ENCODE measurements around the gene TENM3. TPM values are rescaled to one million over a fixed set of nuclear protein-coding genes. Genes with fewer than 3 reads are reported as not detected.
"Not testable (repeated sequence)": the region's sequence is repeated elsewhere in the genome, so short reads cannot be mapped to it uniquely, and the experiment has no call there.

TENM3 gene
- 19.5 TPM for polyA plus RNA-seq (ENCODE audit: insufficient read length)
- long read RNA-seq, donor 1, partial matches to known transcripts: 8 of 8 reads
- long read RNA-seq, donor 1, other reads (novel, unspliced or antisense): 0 of 8 reads
- long read RNA-seq, donor 2, partial matches to known transcripts: 0 of 1 reads
- long read RNA-seq, donor 2, other reads (novel, unspliced or antisense): 0 of 1 reads
- long read RNA-seq, donor 3: 0 reads
- long read RNA-seq, donor 4: 0 reads
- long read RNA-seq, donor 5, partial matches to known transcripts: 10 of 11 reads
- long read RNA-seq, donor 5, other reads (novel, unspliced or antisense): 0 of 11 reads
- long read RNA-seq, donor 6, partial matches to known transcripts: 0 of 3 reads
- long read RNA-seq, donor 6, other reads (novel, unspliced or antisense): 0 of 3 reads
- long read RNA-seq, donor 7, partial matches to known transcripts: 0 of 1 reads
- long read RNA-seq, donor 7, other reads (novel, unspliced or antisense): 0 of 1 reads
- long read RNA-seq, donor 8: 0 reads

GRCh38 chr4:182243204-182243603, at the start of gene TENM3:
TSS of gene TENM3 (plus strand) at chr4:182243402. CDS start at chr4:182324021, 80,619 bp downstream.
- DNase-seq: not testable (repeated sequence)

- no peak for DNase-seq
Measured at GRCh38 chr4:182194091-182194824, 48.9 kb upstream of the TENM3 start.

DNA sequence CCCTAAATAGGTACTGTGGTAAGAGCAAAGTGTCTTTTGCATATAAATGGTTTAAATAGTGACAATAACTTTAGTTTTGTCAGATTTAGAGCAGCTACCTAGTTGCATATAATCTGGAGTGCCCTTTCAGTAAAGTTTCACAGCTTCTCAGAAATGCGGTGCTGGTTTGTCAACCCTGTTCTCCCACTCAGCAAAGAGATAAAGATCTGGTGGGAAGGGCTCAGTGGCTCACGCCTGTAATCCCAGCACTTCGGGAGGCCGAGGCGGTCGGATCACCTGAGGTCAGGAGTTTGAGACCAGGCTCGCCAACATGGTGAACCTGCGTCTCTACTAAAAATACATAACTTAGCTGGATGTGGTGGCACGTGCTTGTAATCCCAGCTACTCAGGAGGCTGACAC, 45.6 kb upstream of the TENM3 start:
- no peak for DNase-seq

- DNase-seq: no peak
Measured at GRCh38 chr4:182201871-182202270, 41.3 kb upstream of the TENM3 start.

DNA sequence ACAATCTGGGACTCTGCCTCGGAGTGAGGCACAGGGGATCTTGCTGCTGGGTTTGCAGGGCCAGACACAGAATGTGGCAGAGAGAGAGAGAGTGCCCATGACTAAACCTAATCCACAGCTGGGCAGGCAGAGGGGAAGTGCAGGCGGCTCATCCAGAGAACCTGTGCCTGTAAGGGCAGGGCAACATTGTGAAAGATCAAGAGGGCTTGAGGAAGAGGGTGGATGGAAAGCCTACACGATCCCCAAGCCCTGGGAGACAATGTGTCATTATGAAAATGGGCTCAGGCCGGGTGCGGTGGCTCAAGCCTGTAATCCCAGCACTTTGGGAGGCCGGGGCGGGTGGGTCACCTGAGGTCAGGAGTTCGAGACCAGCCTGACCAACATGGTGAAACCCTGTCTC, 40.6 kb upstream of the TENM3 start:
- no peak for DNase-seq

DNA sequence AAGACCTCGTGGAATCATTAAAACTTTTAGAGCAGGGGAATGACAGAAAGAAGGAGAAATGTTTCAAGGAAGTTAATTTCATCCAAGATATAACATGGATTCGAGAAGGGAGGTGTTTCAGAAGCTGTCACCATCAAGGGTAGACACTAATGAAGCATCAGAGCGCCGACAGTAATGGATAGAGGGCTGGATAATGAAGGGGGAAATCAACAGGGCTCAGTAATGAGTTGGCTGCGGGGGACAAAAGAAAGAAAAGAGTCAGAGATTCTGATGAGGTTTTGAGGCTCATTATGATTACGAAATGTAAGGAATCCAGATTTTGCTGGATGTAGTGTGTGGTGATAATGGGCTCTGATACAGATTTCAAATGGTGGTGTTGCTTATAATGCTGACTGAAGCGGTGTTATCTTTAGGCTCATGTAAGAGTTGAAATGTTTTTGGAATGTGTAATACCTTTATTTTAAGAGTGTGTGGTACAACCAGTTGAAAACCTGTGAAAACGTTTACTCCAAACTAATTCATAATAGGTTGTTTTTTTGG, 39.3 kb upstream of the TENM3 start:
- DNase-seq: no peak

- no peak for DNase-seq
Measured at GRCh38 chr4:182205306-182205705, 37.9 kb upstream of the TENM3 start.

- no peak for DNase-seq
Measured at GRCh38 chr4:182206266-182206665, 36.9 kb upstream of the TENM3 start.

DNA sequence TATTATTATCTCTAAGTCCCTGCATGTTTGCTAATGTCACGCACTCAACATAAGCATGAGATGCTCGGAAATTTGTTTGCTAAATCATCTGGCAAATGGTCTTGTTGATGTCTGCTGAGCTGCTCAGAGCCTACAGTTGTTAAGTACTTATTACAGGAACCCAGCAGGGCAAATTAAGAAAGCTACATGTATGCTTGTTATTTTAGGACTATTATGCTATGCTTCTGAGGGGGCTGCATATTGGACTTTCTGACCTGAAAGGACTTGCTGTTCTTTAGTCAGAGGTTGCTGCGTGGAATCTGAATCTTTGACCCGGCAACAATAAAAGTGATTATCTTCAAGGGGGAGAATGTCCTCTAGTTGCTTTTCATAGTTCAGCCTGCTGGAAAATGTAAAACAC, 36.3 kb upstream of the TENM3 start:
- no peak for DNase-seq

DNA sequence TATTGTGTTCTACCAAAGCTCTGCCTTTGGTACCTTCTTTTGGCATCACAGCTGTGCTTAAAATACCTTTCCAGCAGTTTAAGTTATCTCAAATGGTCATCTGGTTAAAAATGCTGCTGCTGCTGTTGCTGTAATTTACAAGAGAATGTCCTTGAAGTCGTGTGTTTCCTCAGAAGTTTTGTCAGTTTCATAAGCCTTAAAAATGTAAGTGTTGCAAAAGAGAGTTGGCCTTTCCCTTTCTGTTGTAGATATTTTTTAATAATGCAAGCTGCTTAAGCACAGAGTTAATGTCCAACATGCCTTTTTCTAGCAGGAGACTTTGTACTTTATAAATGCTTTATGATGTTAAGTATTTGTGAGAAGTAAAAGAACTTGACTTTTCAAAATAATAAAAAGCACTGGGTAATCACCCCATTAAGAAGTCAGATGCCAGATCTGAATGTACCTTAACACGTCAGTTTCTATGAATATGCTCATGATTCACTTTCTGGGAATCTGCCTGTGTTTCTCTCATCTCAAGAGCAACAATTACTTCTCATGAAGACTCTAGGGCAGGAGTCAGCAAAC, 35.3 kb upstream of the TENM3 start:
- DNase-seq: no peak

DNA sequence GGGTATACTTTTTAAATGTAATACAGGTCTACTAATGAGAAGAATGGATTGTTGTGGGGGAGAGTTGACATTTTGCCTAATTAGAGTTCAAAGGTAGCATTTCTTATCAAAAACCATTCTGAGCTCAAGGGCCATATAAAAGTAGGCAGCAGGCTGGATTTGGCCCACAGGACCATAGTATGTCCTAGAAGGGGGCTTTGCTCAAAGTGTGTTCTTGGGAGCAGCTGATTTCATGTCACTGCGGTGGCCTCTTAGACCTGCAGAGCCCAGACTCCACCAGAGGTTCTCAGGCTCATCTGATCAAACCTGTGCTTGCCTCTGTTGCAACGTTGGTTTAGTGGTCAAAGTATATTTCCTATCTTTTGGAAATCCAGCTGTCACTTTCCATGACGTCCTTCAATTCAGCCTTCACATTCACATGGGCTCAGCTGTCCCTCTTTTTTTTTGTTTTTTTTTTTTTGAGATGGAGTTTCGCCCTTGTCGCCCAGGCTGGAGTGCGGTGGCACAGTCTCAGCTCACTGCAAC, 34.6 kb upstream of the TENM3 start:
- DNase-seq: no peak

GRCh38 chr4:182212211-182212761, 30.9 kb upstream of the TENM3 start:
- DNase-seq: no peak

GRCh38 chr4:182213004-182213403, 30.2 kb upstream of the TENM3 start:
- DNase-seq: no peak

DNA sequence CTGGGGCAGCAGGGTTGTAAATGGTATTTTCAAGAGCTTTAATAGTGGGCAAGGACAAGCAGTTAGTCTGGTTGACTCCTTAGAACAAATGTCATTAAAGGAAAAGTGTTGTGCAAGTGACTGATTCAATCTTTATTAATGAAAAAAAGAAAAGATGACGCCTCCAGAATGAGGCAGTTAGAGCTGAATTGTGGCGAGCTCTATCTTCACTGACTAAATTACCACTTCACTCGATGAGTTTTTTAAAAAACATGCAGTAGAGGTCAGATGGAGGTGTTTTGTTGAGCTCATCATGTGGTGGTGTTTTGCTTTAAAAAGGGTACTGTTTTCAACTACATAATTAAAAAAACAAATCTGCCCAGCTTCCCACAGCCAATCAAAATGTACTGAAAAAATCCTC, 28.1 kb upstream of the TENM3 start:
- DNase-seq: no peak

- no peak for DNase-seq
Measured at GRCh38 chr4:182216005-182216404, 27.2 kb upstream of the TENM3 start.

DNA sequence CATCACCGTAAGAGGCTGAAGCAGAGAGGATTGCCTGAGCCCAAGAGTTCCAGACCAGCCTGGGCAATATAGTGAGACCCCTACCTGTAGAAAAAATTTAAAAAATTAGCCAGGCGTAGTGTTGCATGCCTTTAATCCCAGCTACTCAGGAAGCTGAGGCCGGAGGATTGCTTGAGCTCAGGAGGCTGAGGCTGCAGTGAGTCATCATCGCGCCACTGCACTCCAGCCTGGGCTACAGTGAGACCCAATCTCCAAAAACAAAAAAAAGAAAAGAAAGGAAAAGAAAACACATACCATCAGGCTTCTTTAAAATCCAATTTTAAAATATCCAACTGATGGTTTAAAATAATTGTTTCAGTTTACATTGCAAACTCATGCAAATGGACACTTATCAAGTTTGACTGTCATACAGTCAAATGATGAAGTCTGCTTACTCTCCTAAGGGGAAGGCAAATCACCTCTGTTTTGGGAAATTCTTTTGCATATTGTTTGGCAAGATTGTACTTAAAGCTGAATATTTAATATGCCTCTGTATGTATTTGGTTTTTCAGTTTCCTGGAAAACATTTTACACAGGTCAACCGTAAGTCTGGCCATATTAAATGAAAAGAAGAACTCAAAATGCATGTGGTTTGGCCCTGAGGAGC, 23.7 kb upstream of the TENM3 start:
- no peak for DNase-seq

- no peak for DNase-seq
Measured at GRCh38 chr4:182221987-182222386, 21.2 kb upstream of the TENM3 start.

DNA sequence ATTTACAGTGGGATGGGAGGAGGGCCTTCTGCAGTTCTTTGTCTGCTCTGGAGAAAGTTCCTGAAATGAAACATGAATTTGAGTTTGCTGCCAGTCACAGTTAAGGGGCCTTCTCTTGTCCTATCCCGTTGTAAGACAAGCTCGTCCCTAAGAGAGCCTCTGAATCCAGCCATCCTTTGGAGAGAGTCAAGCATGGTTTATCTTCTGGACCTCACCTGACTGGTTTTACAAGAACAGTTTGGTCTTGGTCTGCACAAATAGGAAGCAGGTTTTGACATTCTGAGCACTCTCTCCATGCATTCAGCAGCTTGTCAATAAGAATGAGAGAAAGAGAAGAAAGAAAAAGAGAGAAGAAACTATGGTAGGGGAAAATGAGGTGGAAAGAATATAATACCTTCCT, 20.4 kb upstream of the TENM3 start:
- no peak for DNase-seq

DNA sequence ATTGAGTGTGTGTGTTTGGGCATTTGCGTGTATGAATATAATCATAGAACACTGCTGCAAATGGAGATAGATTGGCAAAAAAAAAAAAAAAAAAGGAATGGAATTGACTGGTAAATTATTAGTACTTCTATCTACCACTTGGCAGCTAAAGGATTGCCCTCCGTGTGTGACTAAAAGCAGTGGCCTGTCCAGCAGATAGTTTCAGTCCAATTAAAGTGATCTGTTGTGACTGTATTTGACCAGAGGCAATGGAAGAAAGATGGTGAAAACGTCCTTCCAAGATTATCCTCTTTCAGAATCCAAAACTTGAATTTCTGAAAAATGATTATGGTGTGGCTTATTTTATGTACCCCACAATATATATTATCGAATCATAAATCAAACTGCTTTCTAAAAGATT, 19.5 kb upstream of the TENM3 start:
- no peak for DNase-seq

DNA sequence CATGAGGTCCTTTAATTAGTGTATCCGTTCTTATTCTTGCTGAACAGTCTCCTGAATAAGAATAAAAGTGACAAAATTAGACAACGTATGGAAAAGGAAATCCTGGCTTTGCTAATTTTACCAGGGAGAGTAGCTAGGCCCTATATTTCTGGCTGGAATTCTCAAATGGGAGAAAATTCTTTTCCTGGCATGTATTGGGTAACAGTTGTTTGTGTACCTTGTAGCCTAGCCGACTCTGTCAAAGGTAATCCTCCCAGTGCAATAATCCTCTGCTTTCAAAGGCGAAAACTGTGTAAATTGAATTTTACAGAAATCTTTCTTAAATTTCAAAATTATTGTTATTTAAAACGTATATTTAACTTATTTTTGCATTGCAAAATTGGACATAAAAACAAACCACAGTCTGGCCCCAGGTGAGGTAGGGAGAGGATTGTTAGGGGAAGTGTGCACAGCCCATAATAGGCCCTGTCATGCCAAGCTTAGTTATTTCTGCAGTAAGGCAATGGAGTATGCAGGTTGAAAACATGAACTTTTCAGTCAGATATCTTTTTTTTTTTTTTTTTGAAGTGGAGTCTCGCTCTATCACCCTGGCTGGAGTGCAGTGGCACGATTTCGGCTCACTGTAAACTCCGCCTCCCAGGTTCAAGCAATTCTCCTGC, 18.9 kb upstream of the TENM3 start:
- no peak for DNase-seq

DNA sequence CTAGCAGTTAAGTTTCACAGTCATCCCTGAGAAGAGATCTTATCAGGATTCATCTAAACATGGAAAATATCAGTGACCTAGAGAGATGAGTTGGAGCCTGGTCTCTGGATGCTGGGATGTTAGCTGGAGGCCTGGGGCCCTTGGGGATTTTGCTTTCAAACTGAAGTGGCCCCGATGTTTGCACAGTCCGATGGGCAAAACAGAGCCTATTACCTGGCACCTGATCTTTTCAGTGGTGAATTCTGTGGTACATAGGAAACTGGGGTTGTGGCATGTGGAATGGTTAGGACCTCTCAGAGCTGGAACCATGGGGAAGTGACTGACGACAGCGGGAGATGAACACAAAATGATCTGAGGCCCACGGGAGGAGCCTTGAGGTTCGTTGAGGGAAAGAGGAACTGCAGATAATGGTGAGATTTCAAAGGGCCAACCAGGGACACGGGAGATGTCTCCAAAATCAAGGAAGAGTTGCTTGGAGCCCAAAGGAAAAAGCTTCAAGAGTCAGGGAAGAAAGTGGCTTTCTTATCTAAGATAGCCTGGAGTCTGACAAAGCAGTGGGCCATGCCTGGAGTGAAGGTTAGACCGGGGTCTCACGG, 17.8 kb upstream of the TENM3 start:
- DNase-seq: no peak

Data from left kidney (tissue), 8 donors.